NB4 (cell line): ENCODE measurements around the gene STK33.

Experiments used
- POLR2A ChIP-seq: IDR thresholded peaks from 2 replicates; pipeline ENCODE4 v1.6.1; 2011; ENCODE audit warnings: mild to moderate bottlenecking; ENCODE audit not compliant: insufficient read length; ENCODE audit errors: extremely low read depth
- TF ChIP-seq, protein P1 (sequence below): IDR thresholded peaks from one replicate; pipeline ENCODE4 v1.5.1; 2012; ENCODE audit warnings: low read depth, low read length

DNA sequence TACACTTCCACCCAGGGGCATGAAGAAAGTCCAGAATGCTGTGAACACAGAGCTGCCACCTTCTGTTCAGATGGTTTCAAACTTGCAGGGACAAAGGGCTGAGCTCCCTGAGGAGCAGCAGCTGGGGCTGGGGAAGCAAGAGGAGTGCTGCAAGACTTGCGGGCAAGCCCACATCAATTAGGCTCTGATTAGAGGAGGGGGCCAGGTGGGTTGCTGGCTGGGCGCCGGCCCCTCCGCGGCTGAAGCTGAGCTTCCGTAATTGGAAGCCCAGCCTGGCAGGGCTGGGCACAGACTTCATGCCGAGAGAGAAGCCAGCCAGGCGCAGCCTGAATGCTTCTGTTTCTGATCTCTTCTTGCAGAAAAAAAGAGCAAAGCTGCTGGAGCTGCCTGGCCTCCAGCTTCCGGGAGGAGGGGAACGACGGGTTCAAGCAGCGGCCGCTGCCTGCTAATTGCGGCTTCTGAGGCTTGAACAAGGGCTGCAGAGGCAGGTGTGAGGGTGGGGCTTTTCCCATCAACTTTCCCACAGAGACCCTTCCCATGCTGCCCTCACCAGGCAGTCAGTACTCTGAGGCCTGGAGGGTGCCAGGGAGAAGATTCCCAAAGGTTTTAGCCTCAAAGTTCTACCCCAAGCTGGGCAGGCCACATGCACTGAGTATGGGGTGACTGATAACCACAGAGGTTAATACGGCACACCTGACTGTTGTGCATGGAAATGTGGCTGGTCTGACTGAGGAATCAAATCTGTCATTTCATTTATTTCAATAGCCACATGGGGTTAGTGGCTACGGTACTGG, 239.2 kb downstream of the STK33 start:
- TF ChIP-seq, protein P1, sequence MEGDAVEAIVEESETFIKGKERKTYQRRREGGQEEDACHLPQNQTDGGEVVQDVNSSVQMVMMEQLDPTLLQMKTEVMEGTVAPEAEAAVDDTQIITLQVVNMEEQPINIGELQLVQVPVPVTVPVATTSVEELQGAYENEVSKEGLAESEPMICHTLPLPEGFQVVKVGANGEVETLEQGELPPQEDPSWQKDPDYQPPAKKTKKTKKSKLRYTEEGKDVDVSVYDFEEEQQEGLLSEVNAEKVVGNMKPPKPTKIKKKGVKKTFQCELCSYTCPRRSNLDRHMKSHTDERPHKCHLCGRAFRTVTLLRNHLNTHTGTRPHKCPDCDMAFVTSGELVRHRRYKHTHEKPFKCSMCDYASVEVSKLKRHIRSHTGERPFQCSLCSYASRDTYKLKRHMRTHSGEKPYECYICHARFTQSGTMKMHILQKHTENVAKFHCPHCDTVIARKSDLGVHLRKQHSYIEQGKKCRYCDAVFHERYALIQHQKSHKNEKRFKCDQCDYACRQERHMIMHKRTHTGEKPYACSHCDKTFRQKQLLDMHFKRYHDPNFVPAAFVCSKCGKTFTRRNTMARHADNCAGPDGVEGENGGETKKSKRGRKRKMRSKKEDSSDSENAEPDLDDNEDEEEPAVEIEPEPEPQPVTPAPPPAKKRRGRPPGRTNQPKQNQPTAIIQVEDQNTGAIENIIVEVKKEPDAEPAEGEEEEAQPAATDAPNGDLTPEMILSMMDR: no peak
- TF ChIP-seq POLR2A: no peak
